Activated CD4-positive, CD25-positive, alpha-beta regulatory T cell treated with anti-CD3 and anti-CD28 coated beads, Interleukin-2, amount 50 U/mL, for 24 hours (primary cell): ENCODE data around the gene NDC80.
"Not testable (repeated sequence)": the region's sequence is repeated elsewhere in the genome, so short reads cannot be mapped to it uniquely, and the experiment has no call there.

Source experiments
- ATAC-seq, 2 donors: fragments of 150-1000 bp; cut with Tn5 transposase; one replicate each; pipeline ENCODE4 v1.10.0; 2021; ENCODE audit warnings: mild to moderate bottlenecking in 1 of 2, moderate library complexity in 1 of 2

The NDC80 gene

DNA sequence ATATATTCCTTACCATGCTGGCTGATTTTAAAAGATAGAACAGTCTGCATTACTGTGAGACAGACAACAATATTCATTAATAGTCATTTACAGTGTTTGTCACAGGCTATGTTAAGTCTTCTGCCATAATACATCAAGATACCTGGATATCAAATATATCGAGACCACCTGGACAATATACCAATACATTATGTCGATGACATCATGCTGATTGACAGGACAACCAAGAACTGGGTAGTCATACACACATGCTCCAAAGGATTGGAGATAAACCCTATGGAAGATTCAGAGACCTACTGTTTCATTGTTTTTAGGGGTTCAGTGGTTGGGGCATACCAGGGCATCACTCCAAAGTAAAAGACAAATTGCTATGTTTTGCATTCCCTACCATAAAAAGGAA is 57.6 kb downstream of the NDC80 start:
- no peak for ATAC-seq

GRCh38 chr18:2635586-2635985 is 64.2 kb downstream of the NDC80 start:
- ATAC-seq: no peak

DNA sequence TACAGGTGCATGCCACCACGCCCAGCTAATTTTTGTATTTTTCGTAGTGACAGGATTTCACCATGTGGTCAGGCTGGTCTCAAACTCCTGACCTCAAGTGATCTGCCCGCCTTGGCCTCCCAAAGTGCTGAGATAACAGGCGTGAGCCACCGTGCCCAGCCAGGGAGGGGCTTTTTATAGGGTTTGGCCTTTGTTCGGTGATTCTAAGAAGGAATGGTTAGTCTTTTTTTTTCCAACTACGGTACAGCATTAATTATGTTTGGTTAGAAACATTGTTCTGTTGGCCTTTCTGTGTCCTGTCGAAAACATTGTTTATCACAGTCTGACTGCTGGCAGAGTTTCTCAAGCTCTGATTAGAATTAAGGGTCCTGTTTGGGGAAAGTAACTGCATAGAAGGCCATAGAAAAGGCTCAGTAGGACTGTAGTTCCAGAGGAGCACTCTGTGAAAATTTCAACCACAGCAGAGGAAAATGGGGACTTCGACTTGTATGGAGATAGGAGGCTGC is 64.8 kb downstream of the NDC80 start:
- peak in 1 of 2 donors; percentile 4 for ATAC-seq

DNA sequence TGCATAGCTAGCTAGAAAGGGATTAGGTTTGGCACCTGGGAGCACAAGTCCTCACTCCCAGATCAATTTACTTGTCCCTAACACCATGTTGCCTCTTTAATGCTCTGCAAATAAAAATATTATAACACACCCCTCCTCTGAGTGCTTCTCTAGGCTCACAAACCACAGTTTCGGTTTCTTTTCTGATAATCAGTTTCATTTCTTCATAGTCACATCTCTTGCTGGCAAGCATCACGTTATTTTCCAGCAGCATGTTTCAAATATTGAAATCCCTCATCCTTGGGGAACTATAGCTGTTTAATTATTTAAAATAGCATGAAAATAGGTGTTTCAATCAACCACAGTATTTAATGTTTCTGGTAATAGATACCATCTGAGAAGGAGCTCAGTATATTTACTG is 70.3 kb downstream of the NDC80 start:
- peak; percentile 68 to 70 for ATAC-seq

DNA sequence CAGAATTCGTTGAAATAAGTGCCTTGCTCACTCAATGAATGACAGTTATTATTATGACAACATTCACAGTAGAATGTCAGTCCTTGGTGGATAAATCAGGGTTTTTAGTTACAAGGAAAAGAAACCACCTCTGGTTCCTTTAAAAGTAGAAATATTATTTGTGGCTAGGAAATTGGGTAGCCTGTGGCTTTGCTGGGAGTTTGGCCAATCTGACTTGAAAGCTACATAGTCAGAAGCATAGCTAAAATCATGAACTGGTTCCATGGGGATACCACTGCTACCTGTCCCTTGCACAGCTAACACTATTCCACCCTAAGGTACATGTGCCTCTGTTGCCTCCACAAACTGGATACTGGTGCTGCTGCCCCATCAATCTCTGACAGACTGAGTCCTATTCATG is 71.4 kb downstream of the NDC80 start:
- no peak for ATAC-seq

GRCh38 chr18:2644535-2644934 is 73.2 kb downstream of the NDC80 start:
- ATAC-seq: peak; percentile 41 to 52

- ATAC-seq: no peak
Observed at GRCh38 chr18:2651981-2652380, 80.6 kb downstream of the NDC80 start.

DNA sequence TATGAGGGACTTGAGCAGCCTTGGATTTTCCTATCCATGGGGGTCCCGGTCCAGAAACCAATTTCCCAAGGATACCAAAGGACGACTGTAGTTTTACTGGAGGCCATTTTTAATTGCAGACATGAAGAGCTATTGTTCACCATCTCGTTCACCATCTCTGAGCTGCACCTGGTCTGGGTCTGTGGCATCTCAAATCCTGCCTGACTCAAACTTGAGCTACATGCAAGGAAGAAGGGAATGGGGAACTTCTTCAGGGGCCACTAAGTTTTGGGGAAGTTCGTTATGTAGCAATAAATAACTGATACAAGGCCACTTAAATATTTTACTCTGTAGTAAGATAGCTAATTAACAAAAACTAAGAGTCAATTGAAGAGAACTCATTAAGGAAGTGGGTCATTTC is 82.1 kb downstream of the NDC80 start:
- no peak for ATAC-seq

DNA sequence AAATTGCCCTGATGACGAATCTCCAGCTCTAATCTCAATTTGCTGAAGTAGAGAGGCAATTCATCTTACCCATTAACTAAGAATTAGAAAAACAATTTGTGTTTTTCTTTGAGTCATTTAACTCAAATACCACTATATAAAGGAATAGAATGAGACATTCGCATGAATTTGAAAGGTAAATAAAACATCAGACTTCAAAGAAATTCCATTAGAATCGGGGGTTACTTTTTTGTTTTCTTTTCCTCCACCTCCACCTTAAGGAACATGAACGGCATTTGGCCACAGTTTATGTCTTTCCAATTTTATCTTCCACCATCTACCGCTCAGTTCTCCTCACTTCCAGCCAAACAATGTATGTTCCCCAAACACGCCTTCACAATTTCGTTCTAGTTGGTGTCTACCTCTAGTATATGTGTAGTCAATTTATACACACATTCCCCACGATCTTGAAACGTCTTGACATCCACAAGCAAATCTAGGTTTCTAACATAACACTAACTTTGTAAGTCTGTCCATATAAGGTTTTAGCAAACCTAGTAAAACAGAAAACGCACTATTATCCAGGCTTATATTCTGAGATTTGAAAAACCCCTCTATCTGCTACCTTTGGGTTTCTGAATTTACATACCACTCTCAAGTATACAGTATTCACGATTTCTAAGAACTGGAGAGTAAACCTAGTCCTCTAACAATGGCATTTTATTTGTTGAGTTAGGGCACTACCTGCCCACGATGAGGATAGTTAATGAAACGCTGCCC is 83.0 kb downstream of the NDC80 start:
- ATAC-seq: peak; percentile 4 to 8

- ATAC-seq: peak; percentile 19 to 25
Observed at GRCh38 chr18:2654928-2655177, 83.5 kb downstream of the NDC80 start.

- peak; percentile 66 to 71 for ATAC-seq
Observed at GRCh38 chr18:2655178-2655953, 84.0 kb downstream of the NDC80 start, which contains the start of gene SMCHD1. Gene SMCHD1 (plus strand): TSS chr18:2655726. CDS start chr18:2656076, 350 bp downstream.

GRCh38 chr18:2655954-2656236 is 84.5 kb downstream of the NDC80 start:
- peak in 1 of 2 donors; percentile 6 for ATAC-seq

DNA sequence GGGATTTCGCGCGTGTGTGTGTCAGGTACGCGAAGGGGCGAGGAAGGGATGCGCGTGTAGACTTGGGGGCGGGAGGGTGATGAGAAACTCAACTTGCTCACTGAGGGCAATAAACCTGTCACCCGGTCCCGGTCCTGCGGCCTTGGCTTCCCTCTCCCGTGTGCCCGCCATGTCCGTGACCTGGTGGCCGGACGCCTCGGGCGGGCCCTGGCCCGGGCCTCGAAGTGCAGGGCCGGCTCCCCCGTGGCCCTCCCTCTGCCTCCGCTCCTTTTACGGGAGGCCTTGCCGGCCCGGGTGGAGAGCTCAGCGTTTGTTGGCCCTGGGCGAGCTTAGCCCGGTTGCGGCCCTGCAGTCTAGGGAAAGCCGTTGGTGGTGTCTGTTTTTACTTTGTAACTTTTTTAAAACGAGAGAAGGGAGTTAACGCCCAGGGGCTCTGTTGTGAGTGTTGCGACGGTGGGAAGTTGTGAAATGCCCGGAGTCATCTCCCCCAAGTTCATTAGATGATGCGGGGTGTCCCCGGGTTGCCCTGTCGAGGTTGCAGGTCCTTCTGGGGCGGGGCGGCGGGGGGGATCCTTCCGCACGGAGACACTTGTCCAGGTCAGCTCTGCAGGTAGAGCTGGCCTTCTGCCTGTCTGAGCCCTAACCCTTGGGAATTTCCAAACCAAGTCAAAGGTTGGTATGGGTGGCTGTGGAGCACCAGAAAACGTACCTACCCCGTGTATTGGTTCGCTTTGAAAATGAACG is 85.1 kb downstream of the NDC80 start:
- peak in 1 of 2 donors; percentile 2 for ATAC-seq

GRCh38 chr18:2656981-2657512 is 85.7 kb downstream of the NDC80 start:
- ATAC-seq: no peak

DNA sequence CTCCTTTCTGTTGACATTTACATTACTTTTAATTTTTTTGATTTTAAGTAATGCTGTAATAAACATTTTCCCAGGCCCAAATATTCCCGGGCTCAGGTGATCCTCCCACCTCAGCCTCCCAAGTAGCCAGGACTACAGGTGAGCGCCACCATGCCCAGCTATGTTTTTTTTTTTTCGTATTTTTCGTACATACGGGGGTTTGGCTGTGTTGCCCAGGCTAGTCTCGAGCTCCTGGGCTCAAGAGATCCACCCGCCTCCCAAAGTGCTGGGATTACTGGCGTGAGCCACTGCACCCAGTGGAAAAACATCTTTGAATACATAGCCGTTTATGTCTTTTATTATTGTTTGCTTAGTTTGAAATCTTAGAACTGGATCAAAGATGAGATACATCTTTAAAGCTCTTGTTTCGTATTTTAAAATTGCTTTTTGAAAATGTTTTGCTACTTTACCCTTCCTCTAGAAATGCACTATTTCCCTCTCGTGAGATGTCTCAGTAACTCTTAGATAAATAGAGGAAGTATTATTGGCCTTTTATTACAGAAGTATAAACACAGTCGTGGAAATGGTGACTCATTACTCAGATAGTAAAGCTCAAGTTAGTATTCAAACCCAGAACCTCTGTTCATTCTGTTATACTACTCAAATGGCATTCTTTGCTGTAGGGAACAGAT is 86.6 kb downstream of the NDC80 start:
- no peak for ATAC-seq

- ATAC-seq: not testable (repeated sequence)
Observed at GRCh38 chr18:2660849-2661248, 89.5 kb downstream of the NDC80 start.

DNA sequence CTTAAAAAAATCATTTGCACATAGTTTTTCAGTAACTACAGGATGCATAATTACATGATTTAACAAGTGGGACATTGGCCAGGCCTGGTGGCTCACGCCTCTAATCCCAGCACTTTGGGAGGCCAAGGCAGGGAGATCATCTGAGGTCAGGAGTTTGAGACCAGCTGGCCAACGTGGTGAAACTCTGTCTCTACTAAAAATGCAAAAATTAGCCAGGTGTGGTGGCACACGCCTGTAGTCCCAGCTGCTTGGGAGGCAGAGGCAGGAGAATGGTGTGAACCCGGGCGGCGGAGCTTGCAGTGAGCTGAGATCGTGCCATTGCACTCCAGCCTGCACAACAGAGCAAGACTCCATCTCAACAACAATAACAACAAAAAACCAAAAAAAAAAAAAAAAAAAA is 90.9 kb downstream of the NDC80 start:
- not testable (repeated sequence) for ATAC-seq

DNA sequence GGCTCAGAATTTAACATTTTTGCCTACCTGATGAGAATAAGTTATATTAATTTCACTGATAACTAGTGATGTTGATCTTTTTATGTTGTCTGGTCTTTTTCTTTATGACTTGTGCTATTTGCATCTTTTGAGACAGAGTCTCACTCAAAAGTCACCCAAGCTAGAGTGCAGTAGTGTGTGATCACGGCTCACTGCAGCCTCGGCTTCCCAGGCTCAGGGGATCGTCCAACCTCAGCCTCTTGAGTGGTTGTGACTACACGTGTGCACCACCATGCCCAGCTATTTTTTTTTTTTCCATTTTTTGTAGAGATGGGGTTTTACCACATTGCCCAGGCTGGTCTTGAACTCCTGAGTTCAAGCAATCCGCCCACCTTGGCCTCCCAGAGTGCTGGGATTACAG is 91.6 kb downstream of the NDC80 start:
- no peak for ATAC-seq
